K562 (cell line): ENCODE data around the gene SIRT3. TPM values are rescaled to one million over a fixed set of nuclear protein-coding genes. Genes with fewer than 3 reads are reported as not detected.
A peak's percentile ranks its signal among the peaks of the same experiment; 100 is the strongest.

ENCODE experiments used
- ATAC-seq: fragments of 200-7000 bp; cut with Tn5 transposase; 3 replicates; pipeline ENCODE4 v1.9.1; 2020; ENCODE audit warnings: moderate library complexity
- BruUV-seq: library from RNA; stranded (reverse); fragments of 400-500 nt; replicated peaks from 2 replicates; lab custom pipeline; 2021; lab: Mats Ljungman, UMichigan
- CTCF ChIA-PET: fragments of 300-600 bp; formaldehyde crosslinking; extraction: SDS; loops from one replicate; lab custom pipeline; 2021; ENCODE audit warnings: low intra/inter-chr PET ratio; lab: Yijun Ruan, JAX
- POLR2A ChIA-PET: fragments of 300-600, 350-650 bp; sonication (Branson Sonifier 250); formaldehyde crosslinking; extraction: SDS; loops from one replicate; lab custom pipeline; 2021; ENCODE audit warnings: antibody characterized with exemption, inconsistent platforms; lab: Yijun Ruan, JAX
- DNase-seq, 4 experiments: peaks; one replicate each; pipeline versions ENCODE4 v3.0.0 to v3.0.0-alpha.2; 2011 to 2018; ENCODE audit warnings: low spot score in 3 of 4, mixed read lengths in 3 of 4; ENCODE audit errors: extremely low read depth in 1 of 4
- FAIRE-seq: peaks from 2 replicates; lab custom pipeline; 2011; peaks lifted over from hg19 to GRCh38; lab: Jason Lieb, UNC
- H2AFZ ChIP-seq: 2 replicates; pipeline ENCODE4 v1.6.0; 2011; ENCODE audit warnings: low read depth, low read length, control low read depth, inconsistent platforms
- H3K27ac ChIP-seq: fragments of 200-600 bp; 3 replicates; pipeline ENCODE4 v1.8.0; 2011; ENCODE audit warnings: low read depth, mild to moderate bottlenecking, control low read depth, inconsistent platforms, low read length, moderate library complexity, mixed read lengths; ENCODE audit errors: extremely low read depth
- H3K27me3 ChIP-seq, 2 experiments: fragments of 300-600 bp in 1 of 2; 2 replicates in 1 of 2; 3 replicates in 1 of 2; pipeline versions ENCODE4 v1.6.0 to v1.8.0; 2011; ENCODE audit warnings: inconsistent platforms in 2 of 2, low read length in 2 of 2, mild to moderate bottlenecking in 1 of 2, mixed read lengths in 1 of 2, moderate library complexity in 1 of 2; ENCODE audit not compliant: control insufficient read depth in 2 of 2, insufficient read depth in 2 of 2
- H3K36me3 ChIP-seq: fragments of 300-600 bp; 3 replicates; pipeline ENCODE4 v1.8.0; 2011; ENCODE audit warnings: mild to moderate bottlenecking, low read length, inconsistent platforms; ENCODE audit not compliant: control insufficient read depth, insufficient read depth
- H3K4me1 ChIP-seq, 2 experiments: fragments of 200-600 bp in 1 of 2; replicated peaks in 1 of 2; 2 replicates in 1 of 2; 3 replicates in 1 of 2; pipeline versions ENCODE4 v1.5.1 to v1.8.0; 2011; ENCODE audit warnings: inconsistent platforms in 2 of 2, low read length in 2 of 2, mild to moderate bottlenecking in 1 of 2, mixed read lengths in 1 of 2, moderate library complexity in 1 of 2; ENCODE audit not compliant: control insufficient read depth in 2 of 2, insufficient read depth in 2 of 2
- H3K4me2 ChIP-seq: 2 replicates; pipeline ENCODE4 v1.6.1; 2011; ENCODE audit warnings: low read length, control low read depth, inconsistent platforms, mixed read lengths; ENCODE audit not compliant: insufficient read depth
- H3K4me3 ChIP-seq: fragments of 200-600 bp; sonication (generic), shearing (Covaris generic); 2 replicates; pipeline ENCODE4 v1.5.1; 2016; ENCODE audit warnings: control low read depth, inconsistent platforms
- H3K79me2 ChIP-seq: fragments of 200-600 bp; 3 replicates; pipeline ENCODE4 v1.8.0; 2011; ENCODE audit warnings: low read length, inconsistent platforms; ENCODE audit not compliant: control insufficient read depth, insufficient read depth
- H3K9ac ChIP-seq, 2 experiments: 2 replicates each; pipeline versions ENCODE4 v1.6.0 to v1.6.1; 2011; ENCODE audit warnings: low read depth in 2 of 2, low read length in 2 of 2, control low read depth in 1 of 2, inconsistent platforms in 1 of 2, mild to moderate bottlenecking in 1 of 2, mixed read lengths in 1 of 2; ENCODE audit not compliant: insufficient read depth in 1 of 2
- H3K9me1 ChIP-seq: one replicate; pipeline ENCODE4 v1.6.0; 2011; ENCODE audit warnings: inconsistent platforms, mild to moderate bottlenecking, low read length, moderate library complexity; ENCODE audit not compliant: control insufficient read depth, insufficient read depth
- H3K9me3 ChIP-seq: replicated peaks from 2 replicates; pipeline ENCODE4 v1.5.1; 2011; ENCODE audit warnings: low read depth, low read length, inconsistent platforms; ENCODE audit not compliant: control insufficient read depth, insufficient read depth
- H4K20me1 ChIP-seq: replicated peaks from 2 replicates; pipeline ENCODE4 v1.6.1; 2011; ENCODE audit warnings: low read length, inconsistent platforms, mixed read lengths; ENCODE audit not compliant: control insufficient read depth, insufficient read depth
- POLR2A ChIP-seq: fragments of 450-650 bp; conservative IDR thresholded peaks from 2 replicates; pipeline ENCODE4 v1.6.1; 2016
- RBFOX2 ChIP-seq: fragments of 200-400 bp; formaldehyde crosslinking; IDR thresholded peaks from 2 replicates; pipeline ENCODE4 v1.6.1; 2017; ENCODE audit warnings: low read depth, mild to moderate bottlenecking, low read length, moderate library complexity
- SUPT5H ChIP-seq: fragments of 450-650 bp; IDR thresholded peaks from 2 replicates; pipeline ENCODE4 v1.6.1; 2016
- ZC3H8 ChIP-seq: fragments of 450-650 bp; IDR thresholded peaks from 2 replicates; pipeline ENCODE4 v1.6.1; 2017
- ZNF232 ChIP-seq: sonication (generic); formaldehyde crosslinking; IDR thresholded peaks from 2 replicates; pipeline ENCODE4 v1.8.0; 2022; ENCODE audit warnings: mild to moderate bottlenecking, missing genetic modification reagents
- WGBS: fragments of 100-300 bp; shearing (Covaris generic); methylation state at CpG from one replicate; pipeline ENCODE4 v1.1.6; 2016; ENCODE audit warnings: low coverage, mixed read lengths; ENCODE audit not compliant: insufficient coverage; ENCODE audit errors: missing lambda C conversion rate; 5-methylcytosine and 5-hydroxymethylcytosine counted together
- in situ Hi-C: fragments of 300-500 bp; cut with MboI; formaldehyde crosslinking; loops from 4 replicates; pipeline ENCODE4 v1.15.0; 2018; ENCODE audit warnings: inconsistent platforms, mixed read lengths
- intact Hi-C: fragments of 100-400 bp; cut with micrococcal nuclease; formaldehyde crosslinking; loops from 2 replicates; pipeline ENCODE4 v1.14.2; 2022
- polyA plus RNA-seq, 8 experiments: library from polyadenylated mRNA; depleted of rRNA in 4 of 8; stranded (reverse) in 5 of 8; unstranded in 3 of 8; fragments of >200 nt; fragmentation: Nextera tagmentation in 2 of 8; fragmentation: Illumina TruSeq in 1 of 8; extraction: Ambion mirVana in 2 of 8; extraction: Trizol in 1 of 8; gene quantifications; 2 replicates each; pipeline versions ENCODE4 v1.2.1 to v1.2.3, GENCODE V29; 2011 to 2014; ENCODE audit warnings: inconsistent platforms in 1 of 8, missing spikeins in 1 of 8
- total RNA-seq, 7 experiments: library from RNA; depleted of rRNA in 6 of 7; stranded (reverse); fragments of >200 nt in 6 of 7; fragmentation: Illumina TruSeq in 2 of 7; extraction: Trizol in 2 of 7; gene quantifications; 2 replicates each; pipeline versions ENCODE4 v1.2.1 to v1.2.3, GENCODE V29; 2011 to 2021; ENCODE audit warnings: low replicate concordance in 1 of 7

SIRT3 gene
- total and polyA plus RNA-seq, 9 of the 15 experiments (the other 6 are each of a cell fraction or from before 2014, with no cell fraction given), result 1.9 to 27.5 (median 14.5) TPM

DNA sequence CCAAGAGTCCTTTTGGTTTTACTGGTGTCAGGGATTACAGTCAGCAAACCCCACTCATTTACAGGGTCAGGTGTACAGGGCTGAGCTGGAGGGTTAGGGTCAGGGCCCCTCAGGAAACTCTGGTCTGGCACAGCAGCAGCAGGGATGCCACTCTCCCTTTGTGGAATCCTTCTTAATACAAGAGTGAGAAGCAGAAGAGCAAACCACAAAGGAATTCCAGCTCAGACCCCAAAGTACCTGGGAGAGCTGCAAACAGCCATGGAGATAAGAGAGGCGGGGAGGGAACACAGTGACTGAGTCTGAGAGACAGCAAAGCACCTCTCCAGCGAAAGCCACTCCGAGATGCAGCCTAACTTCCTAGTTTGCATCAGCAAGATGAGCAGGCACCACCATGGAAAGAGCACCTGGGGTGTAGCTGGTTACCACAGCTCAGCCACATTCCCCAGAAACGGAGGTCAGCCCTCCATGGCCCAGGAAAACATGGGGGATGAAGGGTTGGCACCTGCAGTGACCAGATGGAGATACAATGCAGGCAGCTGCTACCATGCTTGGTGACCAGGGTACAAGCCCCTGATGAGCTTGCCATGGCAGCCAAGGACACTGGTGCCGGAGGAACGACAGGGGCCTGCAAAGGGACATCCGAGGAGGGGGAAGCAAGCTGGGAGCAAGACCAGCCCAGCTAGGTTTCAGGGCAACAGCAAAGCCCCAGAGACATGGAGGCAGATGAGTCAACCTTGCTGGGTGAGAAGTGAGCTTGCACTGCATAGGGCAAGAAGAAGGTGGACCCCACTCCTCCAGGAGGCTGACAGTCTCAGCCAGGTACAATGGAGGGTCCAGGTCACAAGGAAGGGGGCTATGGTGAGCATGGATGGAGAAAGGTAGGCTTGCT, 32.8 kb downstream of the SIRT3 start:
- CTCF ChIA-PET, result no interaction called here
- Histone ChIP-seq H3K9me3 (no peaks in the 10 kb centered on the region), H3K27me3 (no peaks in the 10 kb centered on the region; a peak in 1 of 5 replicates), H3K4me2 (no peak overlapping the region), H3K4me3 (no peak overlapping the region), H3K4me1 (peaks cover 24 to 52% of the 10 kb centered on the region in 2 experiments; a peak in 4 of 5 replicates), H3K9ac (peak overlapping the region in 1 of 2 experiments; percentile 70; a peak in 2 of 4 replicates), H2AFZ (no peak overlapping the region), H3K36me3 (peaks cover 52% of the 10 kb centered on the region), H4K20me1 (peaks cover 25% of the 10 kb centered on the region), H3K9me1 (no peaks in the 10 kb centered on the region), H3K27ac (no peak overlapping the region; the same call in 2 of the 3 replicates), H3K79me2 (peaks cover 42% of the 10 kb centered on the region)
- DNase-seq (no peak), FAIRE-seq (no peak), ATAC-seq (no peak)
- no TSS peak for BruUV-seq
- intact Hi-C loops, result no loop called here
- WGBS, result 83% methylated on average over 6 of the region's 7 CpGs
- in situ Hi-C loops, result no loop called here
- peak; percentile 56; the same call in 1 of the 2 replicates for TF ChIP-seq POLR2A
- no peak for TF ChIP-seq ZNF232 (CRISPR knock-in tag)
- TF ChIP-seq RBFOX2, result peak; percentile 46; the same call in 1 of the 2 replicates
- TF ChIP-seq ZC3H8, result no peak
- 0 out of 2 replicates have a peak, but pooled peaks have one; percentile 61 for TF ChIP-seq SUPT5H
- POLR2A ChIA-PET, result interaction anchor here (0.6 to 2.1 kb wide), 3 partner anchors 13 to 373 kb away, joined by 3 to 4 read pairs (median 3); partner anchors contain the start of gene PHRF1
